Neural progenitor cell (in vitro differentiated cells): ENCODE data around the gene INPP4A.

Source experiments
- EZH2 ChIP-seq: fragments of 200-600 bp; sonication (generic); IDR thresholded peaks from 2 replicates; pipeline ENCODE4 v1.6.1; 2017; ENCODE audit warnings: antibody characterized with exemption, mild to moderate bottlenecking, moderate library complexity
- EZH2phosphoT487 ChIP-seq: fragments of 200-600 bp; sonication (generic); IDR thresholded peaks from 2 replicates; pipeline ENCODE4 v1.6.1; 2017; ENCODE audit warnings: antibody characterized with exemption
- TF ChIP-seq, protein P1 (sequence below): fragments of 200-600 bp; sonication (generic); IDR thresholded peaks from 2 replicates; pipeline ENCODE4 v1.5.1; 2017; ENCODE audit warnings: antibody characterized with exemption, mild to moderate bottlenecking

GRCh38 chr2:98572211-98572610, 127.6 kb downstream of the INPP4A start:
- TF ChIP-seq, protein P1, sequence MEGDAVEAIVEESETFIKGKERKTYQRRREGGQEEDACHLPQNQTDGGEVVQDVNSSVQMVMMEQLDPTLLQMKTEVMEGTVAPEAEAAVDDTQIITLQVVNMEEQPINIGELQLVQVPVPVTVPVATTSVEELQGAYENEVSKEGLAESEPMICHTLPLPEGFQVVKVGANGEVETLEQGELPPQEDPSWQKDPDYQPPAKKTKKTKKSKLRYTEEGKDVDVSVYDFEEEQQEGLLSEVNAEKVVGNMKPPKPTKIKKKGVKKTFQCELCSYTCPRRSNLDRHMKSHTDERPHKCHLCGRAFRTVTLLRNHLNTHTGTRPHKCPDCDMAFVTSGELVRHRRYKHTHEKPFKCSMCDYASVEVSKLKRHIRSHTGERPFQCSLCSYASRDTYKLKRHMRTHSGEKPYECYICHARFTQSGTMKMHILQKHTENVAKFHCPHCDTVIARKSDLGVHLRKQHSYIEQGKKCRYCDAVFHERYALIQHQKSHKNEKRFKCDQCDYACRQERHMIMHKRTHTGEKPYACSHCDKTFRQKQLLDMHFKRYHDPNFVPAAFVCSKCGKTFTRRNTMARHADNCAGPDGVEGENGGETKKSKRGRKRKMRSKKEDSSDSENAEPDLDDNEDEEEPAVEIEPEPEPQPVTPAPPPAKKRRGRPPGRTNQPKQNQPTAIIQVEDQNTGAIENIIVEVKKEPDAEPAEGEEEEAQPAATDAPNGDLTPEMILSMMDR = no peak
- TF ChIP-seq EZH2phosphoT487 (no peak), EZH2 (no peak)
